Fibroblast of the conjunctiva (primary cell): ENCODE data around the gene ENDOV.

Source experiments
- DNase-seq: peaks from one replicate; pipeline ENCODE4 v3.0.0-alpha.2; 2010; ENCODE audit warnings: low read depth

ENDOV gene

GRCh38 chr17:80468242-80468641 is 53.3 kb downstream of the ENDOV start:
- DNase-seq = no peak

GRCh38 chr17:80468781-80469493 is 54.0 kb downstream of the ENDOV start:
- no peak for DNase-seq

- DNase-seq = no peak
These were observed 54.7 kb downstream of the ENDOV start for GRCh38 chr17:80469667-80470066.

GRCh38 chr17:80470603-80471002 is 55.6 kb downstream of the ENDOV start:
- DNase-seq = no peak

- no peak for DNase-seq
These were observed 57.0 kb downstream of the ENDOV start for GRCh38 chr17:80471922-80472321.

- no peak for DNase-seq
These were observed 58.0 kb downstream of the ENDOV start for GRCh38 chr17:80472996-80473395.

- DNase-seq = no peak
These were observed 58.7 kb downstream of the ENDOV start for GRCh38 chr17:80473701-80474100.

- DNase-seq = peak; percentile 17
These were observed 59.4 kb downstream of the ENDOV start for GRCh38 chr17:80474231-80474960.

GRCh38 chr17:80474961-80475909 is 60.3 kb downstream of the ENDOV start:
- no peak for DNase-seq

GRCh38 chr17:80475910-80476876 is 61.2 kb downstream of the ENDOV start, which contains the start of gene NPTX1:
Gene NPTX1 (minus strand): TSS chr17:80476607. CDS start chr17:80476446, 161 bp downstream.
- DNase-seq = no peak

GRCh38 chr17:80476877-80477646 is 62.1 kb downstream of the ENDOV start:
- DNase-seq = no peak

GRCh38 chr17:80477647-80478478 is 62.9 kb downstream of the ENDOV start:
- DNase-seq = no peak

- DNase-seq = no peak
These were observed 63.7 kb downstream of the ENDOV start for GRCh38 chr17:80478487-80479245.

GRCh38 chr17:80479246-80479566 is 64.2 kb downstream of the ENDOV start:
- no peak for DNase-seq

- DNase-seq = no peak
These were observed 65.3 kb downstream of the ENDOV start for GRCh38 chr17:80480248-80480647.

GRCh38 chr17:80481284-80482057 is 66.5 kb downstream of the ENDOV start:
- DNase-seq = no peak

- DNase-seq = no peak
These were observed 67.0 kb downstream of the ENDOV start for GRCh38 chr17:80482058-80482318.

- DNase-seq = no peak
These were observed 67.8 kb downstream of the ENDOV start for GRCh38 chr17:80482555-80483308.
